Measurements from ENCODE around the gene RPS2. TPM values are rescaled to one million over a fixed set of nuclear protein-coding genes. Genes with fewer than 3 reads are reported as not detected.

Gene RPS2
- total RNA-seq, 2 experiments from 2014 or later: 5,572 to 5,598 TPM

DNA sequence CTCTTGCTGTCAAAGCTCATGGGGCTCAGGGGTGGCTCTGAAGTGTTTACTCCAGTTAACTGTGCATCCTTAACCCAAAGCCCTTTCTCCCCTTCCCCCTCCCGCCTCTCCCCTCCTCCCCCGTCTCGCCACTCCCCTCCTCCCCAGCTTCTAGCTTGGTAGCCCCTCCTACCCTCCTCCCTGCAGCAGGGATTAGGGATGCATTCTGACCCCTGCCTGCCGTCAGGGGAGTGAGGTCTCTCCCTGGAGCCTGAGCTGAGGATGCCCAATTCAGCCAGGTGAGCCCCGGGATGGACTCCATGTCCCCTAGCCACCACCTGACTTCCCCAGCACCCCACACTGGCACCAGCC lies 48.0 kb downstream of the RPS2 start:
- Mint-ChIP-seq H3K4me1 (ENCODE audit: low read depth) (no peaks in the 10 kb centered on the region), H3K27me3 (peaks cover 42% of the 10 kb centered on the region), H3K27ac (no peak overlapping the region), H3K4me3 (no peak overlapping the region), H3K36me3 (ENCODE audit: low read depth) (no peaks in the 10 kb centered on the region), H3K9me3 (no peaks in the 10 kb centered on the region)
- intact Hi-C loops (cut with micrococcal nuclease): loop anchor here (5.0 kb wide), 1 partner anchor 54 kb away; no protein-coding TSS in a partner anchor
- no peak for ATAC-seq
- TF ChIP-seq, protein P1, sequence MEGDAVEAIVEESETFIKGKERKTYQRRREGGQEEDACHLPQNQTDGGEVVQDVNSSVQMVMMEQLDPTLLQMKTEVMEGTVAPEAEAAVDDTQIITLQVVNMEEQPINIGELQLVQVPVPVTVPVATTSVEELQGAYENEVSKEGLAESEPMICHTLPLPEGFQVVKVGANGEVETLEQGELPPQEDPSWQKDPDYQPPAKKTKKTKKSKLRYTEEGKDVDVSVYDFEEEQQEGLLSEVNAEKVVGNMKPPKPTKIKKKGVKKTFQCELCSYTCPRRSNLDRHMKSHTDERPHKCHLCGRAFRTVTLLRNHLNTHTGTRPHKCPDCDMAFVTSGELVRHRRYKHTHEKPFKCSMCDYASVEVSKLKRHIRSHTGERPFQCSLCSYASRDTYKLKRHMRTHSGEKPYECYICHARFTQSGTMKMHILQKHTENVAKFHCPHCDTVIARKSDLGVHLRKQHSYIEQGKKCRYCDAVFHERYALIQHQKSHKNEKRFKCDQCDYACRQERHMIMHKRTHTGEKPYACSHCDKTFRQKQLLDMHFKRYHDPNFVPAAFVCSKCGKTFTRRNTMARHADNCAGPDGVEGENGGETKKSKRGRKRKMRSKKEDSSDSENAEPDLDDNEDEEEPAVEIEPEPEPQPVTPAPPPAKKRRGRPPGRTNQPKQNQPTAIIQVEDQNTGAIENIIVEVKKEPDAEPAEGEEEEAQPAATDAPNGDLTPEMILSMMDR (IDR thresholded peaks at IDR 0.05): no peak
- ChIA-PET CTCF (interaction anchor here (1.4 kb wide), 1 partner anchor 13 kb away, joined by 5 read pairs; no protein-coding TSS in a partner anchor), POLR2A (interaction anchor here (1.2 kb wide), 1 partner anchor 11 kb away, joined by 3 read pairs; no protein-coding TSS in a partner anchor)
- no peak for DNase-seq

- DNase-seq (no peak), ATAC-seq (no peak)
- Mint-ChIP-seq H3K27ac (no peak overlapping the region), H3K4me3 (no peak overlapping the region), H3K9me3 (no peaks in the 10 kb centered on the region), H3K36me3 (ENCODE audit: low read depth) (no peaks in the 10 kb centered on the region), H3K4me1 (ENCODE audit: low read depth) (no peaks in the 10 kb centered on the region), H3K27me3 (peaks cover 36% of the 10 kb centered on the region)
- TF ChIP-seq, protein P1 (IDR thresholded peaks at IDR 0.05): no peak
- intact Hi-C loops (cut with micrococcal nuclease): loop anchor here (5.0 kb wide), 1 partner anchor 54 kb away; no protein-coding TSS in a partner anchor
- ChIA-PET POLR2A (interaction anchor here (0.8 to 1.2 kb wide), 2 partner anchors 12 to 45 kb away, joined by 3 read pairs; no protein-coding TSS in a partner anchor), CTCF (interaction anchor here (1.4 to 1.6 kb wide), 1 partner anchor 14 kb away, joined by 4 to 5 read pairs; no protein-coding TSS in a partner anchor)
Measured at GRCh38 chr16:1915732-1916639, 48.6 kb downstream of the RPS2 start.

DNA sequence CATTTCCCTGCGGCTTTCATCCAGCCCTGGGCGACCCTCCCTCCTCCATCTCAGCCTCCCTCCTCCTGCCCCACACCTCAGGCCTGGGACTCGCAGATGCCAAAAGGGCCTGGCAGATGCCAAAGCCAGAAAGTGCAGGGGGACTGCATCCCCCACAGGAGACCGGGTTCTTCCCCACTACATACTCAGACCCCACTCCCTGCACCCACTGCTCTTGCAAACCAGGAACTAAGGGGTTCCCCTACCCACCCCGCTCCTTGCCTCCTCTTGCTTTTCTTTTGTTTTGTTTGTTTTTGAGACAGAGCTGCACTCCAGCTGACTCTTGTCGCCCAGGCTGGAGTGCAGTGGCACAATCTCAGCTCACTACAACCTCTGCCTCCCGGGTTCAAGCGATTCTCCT lies 49.6 kb downstream of the RPS2 start:
- H3K4me1 Mint-ChIP-seq (ENCODE audit: low read depth): no peaks in the 10 kb centered on the region
- H3K27me3 Mint-ChIP-seq: peaks cover 28% of the 10 kb centered on the region
- no peaks in the 10 kb centered on the region for H3K36me3 Mint-ChIP-seq (ENCODE audit: low read depth)
- H3K4me3 Mint-ChIP-seq: no peak overlapping the region
- no peak overlapping the region for H3K27ac Mint-ChIP-seq
- intact Hi-C loops (cut with micrococcal nuclease): loop anchor here (5.0 kb wide), 1 partner anchor 53 kb away; no protein-coding TSS in a partner anchor
- POLR2A ChIA-PET: no interaction called here
- TF ChIP-seq, protein P1 (IDR thresholded peaks at IDR 0.05): no peak
- DNase-seq (no peak), ATAC-seq (no peak)
- CTCF ChIA-PET: interaction anchor here (1.6 kb wide), 1 partner anchor 14 kb away, joined by 4 read pairs; no protein-coding TSS in a partner anchor
- H3K9me3 Mint-ChIP-seq: no peaks in the 10 kb centered on the region

- no peaks in the 10 kb centered on the region for H3K9me3 Mint-ChIP-seq
- TF ChIP-seq, protein P1 (IDR thresholded peaks at IDR 0.05): no peak
- intact Hi-C loops (cut with micrococcal nuclease): no loop called here
- H3K27ac Mint-ChIP-seq: no peak overlapping the region
- CTCF ChIA-PET: interaction anchor here (1.6 kb wide), 1 partner anchor 15 kb away, joined by 4 read pairs; no protein-coding TSS in a partner anchor
- H3K4me1 Mint-ChIP-seq (ENCODE audit: low read depth): no peaks in the 10 kb centered on the region
- peaks cover 26% of the 10 kb centered on the region for H3K27me3 Mint-ChIP-seq
- H3K4me3 Mint-ChIP-seq: no peak overlapping the region
- DNase-seq: no peak
- POLR2A ChIA-PET: interaction anchor here (0.6 kb wide), 1 partner anchor 140 kb away, joined by 3 read pairs; no protein-coding TSS in a partner anchor
- H3K36me3 Mint-ChIP-seq (ENCODE audit: low read depth): no peaks in the 10 kb centered on the region
- ATAC-seq: no peak
Measured at GRCh38 chr16:1914084-1914608, 50.5 kb downstream of the RPS2 start.

Measured in activated CD8-positive, alpha-beta T cell treated with anti-CD3 and anti-CD28 coated beads for 36 hours (primary cell).